IMR-90 (cell line): Measurements from ENCODE around the gene ETFDH. TPM values are rescaled to one million over a fixed set of nuclear protein-coding genes. Genes with fewer than 3 reads are reported as not detected.

ENCODE experiments used
- ATAC-seq: fragments of 200-7000 bp; cut with Tn5 transposase; 2 replicates; pipeline ENCODE4 v1.9.1; 2020; ENCODE audit warnings: low read depth, mild to moderate bottlenecking, moderate library complexity
- BruUV-seq: library from RNA; stranded (reverse); fragments of 400-500 nt; replicated peaks from 2 replicates; lab custom pipeline; 2021; lab: Mats Ljungman, UMichigan
- CTCF ChIA-PET: fragments of 300-600 bp; formaldehyde crosslinking; extraction: SDS; loops from one replicate; lab custom pipeline; 2021; ENCODE audit warnings: antibody characterized with exemption; lab: Yijun Ruan, JAX
- POLR2A ChIA-PET: fragments of 300-600 bp; sonication (Branson Sonifier 250); formaldehyde crosslinking; loops from one replicate; lab custom pipeline; 2022; ENCODE audit warnings: antibody characterized with exemption; ENCODE audit not compliant: unreplicated experiment; lab: Charles Lee
- DNase-seq: peaks from one replicate; pipeline ENCODE4 v3.0.0; 2013
- H2AFZ ChIP-seq: replicated peaks from 2 replicates; pipeline ENCODE3; 2013; ENCODE audit warnings: low read length, mild to moderate bottlenecking; ENCODE audit not compliant: poor library complexity
- H2AK5ac ChIP-seq: 2 replicates; pipeline ENCODE4 v1.6.1; 2013; ENCODE audit warnings: low read depth, low read length, inconsistent platforms
- H2AK9ac ChIP-seq: replicated peaks from 2 replicates; pipeline ENCODE3; 2013; ENCODE audit warnings: mild to moderate bottlenecking, low read depth, low read length, moderate library complexity; ENCODE audit not compliant: poor library complexity
- H2BK120ac ChIP-seq: 2 replicates; pipeline ENCODE4 v1.6.1; 2013; ENCODE audit warnings: low read depth, low read length, inconsistent platforms
- H2BK15ac ChIP-seq: 3 replicates; pipeline ENCODE4 v1.6.1; 2013; ENCODE audit warnings: low read depth, low read length, inconsistent platforms
- H2BK20ac ChIP-seq: 2 replicates; pipeline ENCODE4 v1.6.1; 2013; ENCODE audit warnings: low read depth, mild to moderate bottlenecking, inconsistent platforms, low read length, moderate library complexity
- H2BK5ac ChIP-seq: 2 replicates; pipeline ENCODE4 v1.6.1; 2013; ENCODE audit warnings: mild to moderate bottlenecking, low read depth, low read length, inconsistent platforms; ENCODE audit not compliant: poor library complexity, severe bottlenecking
- H3K14ac ChIP-seq: replicated peaks from 2 replicates; pipeline ENCODE4 v1.6.1; 2013; ENCODE audit warnings: low read depth, low read length, inconsistent platforms
- H3K18ac ChIP-seq: 2 replicates; pipeline ENCODE4 v1.6.1; 2013; ENCODE audit warnings: low read depth, low read length, control low read depth
- H3K23ac ChIP-seq: 2 replicates; pipeline ENCODE4 v1.6.1; 2013; ENCODE audit warnings: low read depth, low read length, inconsistent platforms
- H3K27ac ChIP-seq: 2 replicates; pipeline ENCODE4 v1.5.1; 2013; ENCODE audit warnings: mild to moderate bottlenecking, control low read depth, low read length; ENCODE audit not compliant: insufficient read depth
- H3K27me3 ChIP-seq: 2 replicates; pipeline ENCODE4 v1.6.1; 2013; ENCODE audit warnings: low read length; ENCODE audit not compliant: control insufficient read depth, insufficient read depth
- H3K36me3 ChIP-seq: 2 replicates; pipeline ENCODE4 v1.6.1; 2013; ENCODE audit warnings: low read length, mixed read lengths; ENCODE audit not compliant: control insufficient read depth, insufficient read depth
- H3K4ac ChIP-seq: 2 replicates; pipeline ENCODE4 v1.6.1; 2013; ENCODE audit warnings: low read depth, low read length, inconsistent platforms
- H3K4me1 ChIP-seq: 2 replicates; pipeline ENCODE4 v1.6.1; 2013; ENCODE audit warnings: low read length, mixed read lengths; ENCODE audit not compliant: control insufficient read depth, insufficient read depth
- H3K4me2 ChIP-seq: 2 replicates; pipeline ENCODE4 v1.6.1; 2013; ENCODE audit warnings: low read depth, mild to moderate bottlenecking, control low read depth, low read length, moderate library complexity
- H3K4me3 ChIP-seq: 2 replicates; pipeline ENCODE4 v1.5.1; 2013; ENCODE audit warnings: low read depth, mild to moderate bottlenecking, control low read depth, low read length, moderate library complexity; ENCODE audit not compliant: insufficient read depth
- H3K56ac ChIP-seq: 2 replicates; pipeline ENCODE4 v1.6.1; 2013; ENCODE audit warnings: low read length, inconsistent platforms; ENCODE audit not compliant: insufficient read depth; ENCODE audit errors: extremely low read depth
- H3K79me1 ChIP-seq, 2 experiments: 2 replicates each; pipeline ENCODE4 v1.6.1; 2013; ENCODE audit warnings: low read length in 2 of 2, inconsistent platforms in 1 of 2, low read depth in 1 of 2
- H3K9ac ChIP-seq: 2 replicates; pipeline ENCODE4 v1.6.1; 2013; ENCODE audit warnings: low read depth, low read length, control low read depth
- H3K9me1 ChIP-seq: 2 replicates; pipeline ENCODE4 v1.6.1; 2013; ENCODE audit warnings: low read length, inconsistent platforms; ENCODE audit not compliant: insufficient read depth
- H3K9me3 ChIP-seq: 2 replicates; pipeline ENCODE4 v1.6.1; 2013; ENCODE audit warnings: low read length; ENCODE audit not compliant: control insufficient read depth, insufficient read depth
- H4K20me1 ChIP-seq: 2 replicates; pipeline ENCODE4 v1.6.1; 2013; ENCODE audit warnings: low read length, inconsistent platforms; ENCODE audit not compliant: insufficient read depth
- H4K5ac ChIP-seq: 2 replicates; pipeline ENCODE4 v1.6.1; 2013; ENCODE audit warnings: mild to moderate bottlenecking, low read depth, low read length, control low read depth
- H4K8ac ChIP-seq, 2 experiments: 2 replicates each; pipeline ENCODE4 v1.6.1; 2013; ENCODE audit warnings: low read depth in 2 of 2, low read length in 2 of 2, control low read depth in 1 of 2, inconsistent platforms in 1 of 2
- H4K91ac ChIP-seq: 2 replicates; pipeline ENCODE4 v1.6.1; 2013; ENCODE audit warnings: low read depth, low read length, inconsistent platforms; ENCODE audit not compliant: insufficient read depth
- BHLHE40 ChIP-seq: fragments of 150-350 bp; IDR thresholded peaks from 2 replicates; pipeline ENCODE4 v1.6.1; 2016; ENCODE audit warnings: mild to moderate bottlenecking, low read depth, low read length
- CEBPB ChIP-seq: IDR thresholded peaks from 2 replicates; pipeline ENCODE4 v1.6.1; 2012; ENCODE audit warnings: low read depth, low read length, improper control_type of control experiment
- CHD1 ChIP-seq: IDR thresholded peaks from 2 replicates; pipeline ENCODE4 v1.6.1; 2012; ENCODE audit warnings: low read depth, low read length, improper control_type of control experiment
- FOS ChIP-seq: fragments of 150-350 bp; IDR thresholded peaks from 2 replicates; pipeline ENCODE4 v1.6.1; 2016; ENCODE audit warnings: low read depth, low read length
- MAFK ChIP-seq: IDR thresholded peaks from 2 replicates; pipeline ENCODE4 v1.6.1; 2012; ENCODE audit warnings: low read depth, low read length, improper control_type of control experiment
- MXI1 ChIP-seq: IDR thresholded peaks from 2 replicates; pipeline ENCODE4 v1.6.1; 2012; ENCODE audit warnings: low read depth, mild to moderate bottlenecking, low read length, moderate library complexity, borderline replicate concordance
- NFE2L2 ChIP-seq: fragments of 150-350 bp; IDR thresholded peaks from 2 replicates; pipeline ENCODE4 v1.6.1; 2016; ENCODE audit warnings: low read depth, mild to moderate bottlenecking, low read length
- RCOR1 ChIP-seq: IDR thresholded peaks from 2 replicates; pipeline ENCODE4 v1.6.1; 2012; ENCODE audit warnings: mild to moderate bottlenecking, low read length, improper control_type of control experiment; ENCODE audit not compliant: insufficient replicate concordance
- RFX5 ChIP-seq: IDR thresholded peaks from 2 replicates; pipeline ENCODE4 v1.8.0; 2012; ENCODE audit warnings: low read depth, mild to moderate bottlenecking, low read length, moderate library complexity
- SMC3 ChIP-seq: fragments of 150-350 bp; IDR thresholded peaks from 2 replicates; pipeline ENCODE4 v1.6.1; 2016; ENCODE audit warnings: low read depth, mild to moderate bottlenecking, antibody characterized with exemption, low read length, moderate library complexity
- WGBS, 2 experiments: methylation state at CpG; one replicate each; pipeline versions ENCODE4 v1.1.5 to v1.1.7; 2013; ENCODE audit warnings: missing lambda C conversion rate in 2 of 2; ENCODE audit not compliant: insufficient read length in 1 of 2; ENCODE audit errors: extremely low coverage in 2 of 2; 5-methylcytosine and 5-hydroxymethylcytosine counted together
- dilution Hi-C: fragments of 300-500 bp; cut with HindIII; formaldehyde crosslinking; loops from one replicate; pipeline ENCODE4 v1.14.3; 2018; ENCODE audit warnings: low sequenced_read_pairs; ENCODE audit not compliant: unreplicated experiment
- in situ Hi-C: fragments of 300-500 bp; cut with MboI; formaldehyde crosslinking; loops from 3 replicates; pipeline ENCODE4 v1.14.3; 2019; ENCODE audit warnings: low sequenced_read_pairs, inconsistent platforms, mixed read lengths
- intact Hi-C: fragments of 100-400 bp; cut with micrococcal nuclease; formaldehyde crosslinking; loops from 2 replicates; pipeline ENCODE4 v1.10.0; 2022
- polyA plus RNA-seq, 3 experiments: library from polyadenylated mRNA; depleted of rRNA; stranded (reverse); fragments of >200 nt; gene quantifications; 2 replicates each; pipeline ENCODE4 v1.2.3, GENCODE V29; 2012; ENCODE audit warnings: low replicate concordance in 1 of 3
- total RNA-seq: library from RNA; depleted of rRNA; stranded (reverse); fragments of >200 nt; gene quantifications from 2 replicates; pipeline ENCODE4 v1.2.3, GENCODE V29; 2012

Gene ETFDH
- total and polyA plus RNA-seq, 2 of the 4 experiments (the other 2 are of a cell fraction), result 14.0 to 19.1 TPM

DNA sequence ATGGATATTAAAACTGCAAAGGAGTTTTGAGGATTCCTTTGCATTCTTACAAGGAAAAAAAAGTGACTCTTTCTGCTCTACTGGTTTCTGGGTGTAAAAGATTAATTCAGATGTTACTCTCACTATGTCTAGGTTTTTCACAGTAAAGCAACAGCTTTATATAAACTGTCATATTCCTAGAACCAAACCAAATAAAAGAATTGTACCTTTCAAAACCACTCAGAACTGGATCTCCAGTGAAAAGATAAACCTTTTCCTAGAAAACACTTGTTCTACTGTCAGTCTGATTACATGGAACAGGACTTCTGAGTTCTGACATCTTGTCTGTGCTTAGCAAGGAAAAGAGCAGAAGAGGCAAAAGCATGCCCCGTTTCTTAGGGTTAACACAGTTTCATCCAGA is 56.1 kb downstream of the ETFDH start:
- ATAC-seq (no peak), DNase-seq (no peak)
- Histone ChIP-seq H3K4me2 (no peak overlapping the region), H3K9me3 (no peaks in the 10 kb centered on the region), H3K23ac (no peak overlapping the region), H2AK9ac (no peak overlapping the region), H2BK5ac (no peak overlapping the region), H3K27ac (no peak overlapping the region), H3K18ac (no peak overlapping the region), H4K91ac (no peak overlapping the region), H2AK5ac (no peak overlapping the region), H3K9me1 (no peaks in the 10 kb centered on the region; the same call in 1 of the 2 replicates), H4K5ac (no peak overlapping the region), H3K4ac (no peak overlapping the region), H3K4me3 (no peak overlapping the region), H4K20me1 (no peaks in the 10 kb centered on the region), H2AFZ (no peak overlapping the region), H3K79me1 (no peaks in the 10 kb centered on the region), H3K36me3 (no peaks in the 10 kb centered on the region), H3K56ac (no peak overlapping the region), H3K9ac (no peak overlapping the region), H4K8ac (no peak overlapping the region), H3K27me3 (peaks cover 8% of the 10 kb centered on the region), H2BK15ac (no peak overlapping the region), H2BK120ac (no peak overlapping the region), H3K14ac (no peak overlapping the region), H3K4me1 (no peaks in the 10 kb centered on the region), H2BK20ac (no peak overlapping the region)
- dilution Hi-C loops (no loop called here), in situ Hi-C loops (loop anchor here (5.0 to 10.0 kb wide), 3 partner anchors 119 to 717 kb away; no protein-coding TSS in a partner anchor), intact Hi-C loops (no loop called here)
- TF ChIP-seq NFE2L2 (no peak), FOS (no peak), MXI1 (no peak), MAFK (no peak), CHD1 (no peak), CEBPB (no peak), SMC3 (no peak), RFX5 (no peak), RCOR1 (no peak), BHLHE40 (no peak)
- BruUV-seq, result no TSS peak
- ChIA-PET CTCF (interaction anchor here (2.3 kb wide), 1 partner anchor 13 kb away, joined by 5 read pairs; no protein-coding TSS in a partner anchor), POLR2A (no interaction called here)
- WGBS, 2 experiments, result no CpG with 5 or more reads among the region's 1 CpG
